ENCODE results near the gene RSF1.

The RSF1 gene

GRCh38 chr11:77695417-77695816, 125.1 kb downstream of the RSF1 start:
- Histone ChIP-seq H3K4me3 (ENCODE audit: low read length in 2 of 2) (no peak overlapping the region), H3K9me3 (ENCODE audit: control insufficient read depth in 2 of 2, low read length in 2 of 2) (no peaks in the 10 kb centered on the region), H3K27me3 (ENCODE audit: control insufficient read depth in 1 of 2, insufficient read depth in 2 of 2, low read length in 2 of 2) (no peaks in the 10 kb centered on the region), H3K4me1 (ENCODE audit: control insufficient read depth, insufficient read depth, low read length) (no peaks in the 10 kb centered on the region), H3K36me3 (ENCODE audit: control insufficient read depth in 2 of 2, insufficient read depth in 2 of 2, low read length in 2 of 2) (peaks cover 10 to 27% of the 10 kb centered on the region in 2 donors), H3K27ac (ENCODE audit: low read length) (no peak overlapping the region), H3K9ac (ENCODE audit: low read length in 2 of 2) (no peak overlapping the region)

- Histone ChIP-seq H3K27ac (ENCODE audit: low read length) (no peak overlapping the region), H3K9me3 (ENCODE audit: control insufficient read depth in 2 of 2, low read length in 2 of 2) (no peaks in the 10 kb centered on the region), H3K4me1 (ENCODE audit: control insufficient read depth, insufficient read depth, low read length) (no peaks in the 10 kb centered on the region), H3K27me3 (ENCODE audit: control insufficient read depth in 1 of 2, insufficient read depth in 2 of 2, low read length in 2 of 2) (no peaks in the 10 kb centered on the region), H3K4me3 (ENCODE audit: low read length in 2 of 2) (no peak overlapping the region), H3K36me3 (ENCODE audit: control insufficient read depth in 2 of 2, insufficient read depth in 2 of 2, low read length in 2 of 2) (peaks cover 7 to 17% of the 10 kb centered on the region in 2 donors), H3K9ac (ENCODE audit: low read length in 2 of 2) (no peak overlapping the region)
Observed at GRCh38 chr11:77690649-77691048, 129.9 kb downstream of the RSF1 start.

DNA sequence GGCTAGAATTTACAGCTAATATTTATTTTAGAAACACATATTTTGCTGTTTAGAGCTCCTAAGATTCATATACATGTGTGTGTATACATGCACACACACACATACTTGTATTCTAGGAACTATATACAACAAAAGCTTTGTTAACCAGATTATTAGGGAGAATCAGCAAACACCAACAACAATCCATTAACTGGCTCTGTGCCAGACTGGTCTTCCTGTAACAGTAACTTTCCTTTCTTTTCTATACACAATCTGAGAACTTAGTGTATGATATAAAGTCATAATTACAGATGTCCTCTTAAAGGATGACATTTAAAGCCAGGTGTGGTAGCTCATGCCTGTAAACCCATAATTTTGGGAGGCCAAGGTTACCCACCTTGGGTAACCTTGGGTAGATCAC, 133.4 kb downstream of the RSF1 start:
- Histone ChIP-seq H3K27me3 (ENCODE audit: control insufficient read depth in 1 of 2, insufficient read depth in 2 of 2, low read length in 2 of 2) (no peaks in the 10 kb centered on the region), H3K36me3 (ENCODE audit: control insufficient read depth in 2 of 2, insufficient read depth in 2 of 2, low read length in 2 of 2) (peaks cover 9 to 28% of the 10 kb centered on the region in 2 donors), H3K9me3 (ENCODE audit: control insufficient read depth in 2 of 2, low read length in 2 of 2) (no peaks in the 10 kb centered on the region), H3K4me1 (ENCODE audit: control insufficient read depth, insufficient read depth, low read length) (no peaks in the 10 kb centered on the region), H3K27ac (ENCODE audit: low read length) (no peak overlapping the region), H3K9ac (ENCODE audit: low read length in 2 of 2) (no peak overlapping the region), H3K4me3 (ENCODE audit: low read length in 2 of 2) (no peak overlapping the region)

- Histone ChIP-seq H3K36me3 (ENCODE audit: control insufficient read depth in 2 of 2, insufficient read depth in 2 of 2, low read length in 2 of 2) (peaks cover 28 to 55% of the 10 kb centered on the region in 2 donors), H3K4me1 (ENCODE audit: control insufficient read depth, insufficient read depth, low read length) (no peaks in the 10 kb centered on the region), H3K27ac (ENCODE audit: low read length) (no peak overlapping the region), H3K9ac (ENCODE audit: low read length in 2 of 2) (no peak overlapping the region), H3K27me3 (ENCODE audit: control insufficient read depth in 1 of 2, insufficient read depth in 2 of 2, low read length in 2 of 2) (no peaks in the 10 kb centered on the region), H3K9me3 (ENCODE audit: control insufficient read depth in 2 of 2, low read length in 2 of 2) (no peaks in the 10 kb centered on the region), H3K4me3 (ENCODE audit: low read length in 2 of 2) (no peak overlapping the region)
Observed at GRCh38 chr11:77677138-77677537, 143.4 kb downstream of the RSF1 start.

DNA sequence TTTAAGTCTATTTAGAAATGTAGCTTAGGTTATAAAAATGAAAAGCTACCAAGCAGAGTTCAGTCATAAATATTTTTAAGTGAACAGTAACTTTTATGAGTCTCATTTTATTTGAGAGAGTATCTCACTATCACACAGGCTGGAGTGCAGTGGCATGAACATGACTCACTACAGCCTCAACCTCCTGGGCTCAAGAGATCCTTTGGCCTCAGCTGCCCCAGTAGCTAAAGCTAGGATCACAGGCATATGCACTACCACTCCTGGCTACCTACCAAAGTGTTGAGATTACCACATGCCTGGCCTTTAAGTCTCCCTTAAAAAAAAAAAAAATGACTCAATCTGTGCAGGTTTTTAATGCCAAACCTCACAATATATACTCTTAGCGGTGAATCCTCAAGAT, 148.3 kb downstream of the RSF1 start:
- Histone ChIP-seq H3K36me3 (ENCODE audit: control insufficient read depth in 2 of 2, insufficient read depth in 2 of 2, low read length in 2 of 2) (peaks cover 37 to 50% of the 10 kb centered on the region in 2 donors), H3K27ac (ENCODE audit: low read length) (no peak overlapping the region)

DNA sequence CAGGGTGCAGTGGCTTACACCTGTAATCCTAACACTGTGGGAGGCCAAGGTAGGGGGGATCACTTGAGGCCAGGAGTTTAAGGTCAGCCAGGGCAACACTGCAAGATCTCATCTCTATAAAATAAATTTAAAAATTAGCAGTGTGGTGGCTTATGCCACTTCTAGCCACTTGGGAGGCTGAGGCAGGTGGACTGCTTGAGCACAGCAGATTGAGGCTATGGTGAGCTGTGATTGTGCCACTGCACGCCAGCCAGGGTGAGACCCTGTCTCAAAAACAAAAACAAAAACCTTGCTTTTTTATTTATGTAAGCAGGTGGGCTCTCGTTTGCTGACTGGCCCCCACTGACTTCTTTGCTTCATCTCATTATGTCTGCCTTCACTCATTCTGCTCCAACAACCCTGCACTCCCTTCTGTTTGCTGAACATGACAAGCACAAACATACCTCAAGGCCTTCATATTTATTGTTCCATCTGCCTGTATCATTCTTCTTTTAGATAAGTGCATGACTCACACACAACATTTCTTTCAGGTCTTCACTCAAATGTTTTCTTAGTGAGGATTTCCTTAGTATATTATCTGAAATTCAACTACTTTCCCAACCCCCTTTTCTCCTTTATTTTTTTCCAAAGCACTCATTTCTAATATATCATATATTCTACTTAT, 150.5 kb downstream of the RSF1 start:
- H3K27me3 ChIP-seq (ENCODE audit: control insufficient read depth in 1 of 2, insufficient read depth in 2 of 2, low read length in 2 of 2): no peaks in the 10 kb centered on the region
- no peak overlapping the region for H3K4me3 ChIP-seq (ENCODE audit: low read length in 2 of 2)
- H3K9me3 ChIP-seq (ENCODE audit: control insufficient read depth in 2 of 2, low read length in 2 of 2): no peaks in the 10 kb centered on the region
- peaks cover 32 to 37% of the 10 kb centered on the region in 2 donors for H3K36me3 ChIP-seq (ENCODE audit: control insufficient read depth in 2 of 2, insufficient read depth in 2 of 2, low read length in 2 of 2)
- no peaks in the 10 kb centered on the region for H3K4me1 ChIP-seq (ENCODE audit: control insufficient read depth, insufficient read depth, low read length)
- no peak overlapping the region for H3K27ac ChIP-seq (ENCODE audit: low read length)
- no peak overlapping the region for H3K9ac ChIP-seq (ENCODE audit: low read length in 2 of 2)

More for the DNA sequence above, 148.3 kb downstream of the RSF1 start:
- no peak overlapping the region for H3K9ac ChIP-seq (ENCODE audit: low read length in 2 of 2)
- no peaks in the 10 kb centered on the region for H3K9me3 ChIP-seq (ENCODE audit: control insufficient read depth in 2 of 2, low read length in 2 of 2)
- H3K4me1 ChIP-seq (ENCODE audit: control insufficient read depth, insufficient read depth, low read length): no peaks in the 10 kb centered on the region
- H3K27me3 ChIP-seq (ENCODE audit: control insufficient read depth in 1 of 2, insufficient read depth in 2 of 2, low read length in 2 of 2): no peaks in the 10 kb centered on the region
- no peak overlapping the region for H3K4me3 ChIP-seq (ENCODE audit: low read length in 2 of 2)

GRCh38 chr11:77668760-77669159, 151.8 kb downstream of the RSF1 start:
- H3K9ac ChIP-seq (ENCODE audit: low read length in 2 of 2): no peak overlapping the region
- H3K4me3 ChIP-seq (ENCODE audit: low read length in 2 of 2): no peak overlapping the region
- H3K9me3 ChIP-seq (ENCODE audit: control insufficient read depth in 2 of 2, low read length in 2 of 2): no peaks in the 10 kb centered on the region
- H3K27ac ChIP-seq (ENCODE audit: low read length): no peak overlapping the region
- peaks cover 29% of the 10 kb centered on the region in 2 donors for H3K36me3 ChIP-seq (ENCODE audit: control insufficient read depth in 2 of 2, insufficient read depth in 2 of 2, low read length in 2 of 2)
- H3K4me1 ChIP-seq (ENCODE audit: control insufficient read depth, insufficient read depth, low read length): no peaks in the 10 kb centered on the region
- H3K27me3 ChIP-seq (ENCODE audit: control insufficient read depth in 1 of 2, insufficient read depth in 2 of 2, low read length in 2 of 2): no peaks in the 10 kb centered on the region

DNA sequence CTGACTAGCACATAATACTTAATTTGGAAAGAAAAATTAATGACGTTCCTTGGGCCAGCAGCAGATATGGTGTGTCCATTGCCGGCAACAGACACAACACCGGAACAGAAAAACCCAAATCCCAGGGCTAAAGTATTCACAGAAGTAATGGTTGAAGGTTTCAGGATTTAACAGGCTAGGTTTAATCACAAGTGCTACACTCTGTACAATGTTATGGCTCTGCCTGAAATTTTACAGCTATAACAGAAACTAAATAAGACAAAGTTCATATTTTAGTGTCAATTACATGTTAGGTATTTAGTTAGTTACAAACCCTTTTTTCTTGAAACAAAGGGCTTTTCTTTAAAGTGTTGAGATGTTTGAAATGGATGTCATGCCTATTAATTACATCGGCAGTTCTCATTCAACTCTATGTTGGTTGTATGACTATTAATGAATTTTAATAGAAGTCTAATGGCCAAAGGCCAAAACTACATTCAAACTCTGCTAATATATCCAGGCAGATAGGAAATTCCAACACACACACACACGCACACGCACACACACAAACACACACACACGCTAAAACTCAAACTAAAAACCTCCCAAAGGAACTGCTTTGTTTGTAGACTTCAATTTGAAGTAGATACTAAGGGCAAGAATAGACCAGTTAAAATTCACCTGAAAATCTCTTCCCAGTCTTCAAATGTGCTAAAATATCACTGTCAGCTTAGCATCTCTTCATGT, 155.1 kb downstream of the RSF1 start:
- Histone ChIP-seq H3K4me1 (ENCODE audit: control insufficient read depth, insufficient read depth, low read length) (no peaks in the 10 kb centered on the region), H3K9me3 (ENCODE audit: control insufficient read depth in 2 of 2, low read length in 2 of 2) (no peaks in the 10 kb centered on the region), H3K9ac (ENCODE audit: low read length in 2 of 2) (no peak overlapping the region), H3K27me3 (ENCODE audit: control insufficient read depth in 1 of 2, insufficient read depth in 2 of 2, low read length in 2 of 2) (no peaks in the 10 kb centered on the region), H3K36me3 (ENCODE audit: control insufficient read depth in 2 of 2, insufficient read depth in 2 of 2, low read length in 2 of 2) (peaks cover 13 to 16% of the 10 kb centered on the region in 2 donors), H3K4me3 (ENCODE audit: low read length in 2 of 2) (no peak overlapping the region), H3K27ac (ENCODE audit: low read length) (no peak overlapping the region)

- no peak overlapping the region for H3K27ac ChIP-seq (ENCODE audit: low read length)
- no peak overlapping the region for H3K9ac ChIP-seq (ENCODE audit: low read length in 2 of 2)
- H3K36me3 ChIP-seq (ENCODE audit: control insufficient read depth in 2 of 2, insufficient read depth in 2 of 2, low read length in 2 of 2): peaks cover 0 to under 1% of the 10 kb centered on the region in 2 donors
- H3K27me3 ChIP-seq (ENCODE audit: control insufficient read depth in 1 of 2, insufficient read depth in 2 of 2, low read length in 2 of 2): no peaks in the 10 kb centered on the region
- H3K4me3 ChIP-seq (ENCODE audit: low read length in 2 of 2): no peak overlapping the region
- H3K9me3 ChIP-seq (ENCODE audit: control insufficient read depth in 2 of 2, low read length in 2 of 2): no peaks in the 10 kb centered on the region
- no peaks in the 10 kb centered on the region for H3K4me1 ChIP-seq (ENCODE audit: control insufficient read depth, insufficient read depth, low read length)
Observed at GRCh38 chr11:77661670-77662069, 158.9 kb downstream of the RSF1 start.

- no peaks in the 10 kb centered on the region for H3K36me3 ChIP-seq (ENCODE audit: control insufficient read depth in 2 of 2, insufficient read depth in 2 of 2, low read length in 2 of 2)
- no peak overlapping the region for H3K4me3 ChIP-seq (ENCODE audit: low read length in 2 of 2)
- no peak overlapping the region for H3K27ac ChIP-seq (ENCODE audit: low read length)
- no peaks in the 10 kb centered on the region for H3K9me3 ChIP-seq (ENCODE audit: control insufficient read depth in 2 of 2, low read length in 2 of 2)
- no peaks in the 10 kb centered on the region for H3K4me1 ChIP-seq (ENCODE audit: control insufficient read depth, insufficient read depth, low read length)
- H3K27me3 ChIP-seq (ENCODE audit: control insufficient read depth in 1 of 2, insufficient read depth in 2 of 2, low read length in 2 of 2): no peaks in the 10 kb centered on the region
- no peak overlapping the region for H3K9ac ChIP-seq (ENCODE audit: low read length in 2 of 2)
Observed at GRCh38 chr11:77660947-77661346, 159.6 kb downstream of the RSF1 start.
